ENCODE results near the gene TGOLN2.

DNA sequence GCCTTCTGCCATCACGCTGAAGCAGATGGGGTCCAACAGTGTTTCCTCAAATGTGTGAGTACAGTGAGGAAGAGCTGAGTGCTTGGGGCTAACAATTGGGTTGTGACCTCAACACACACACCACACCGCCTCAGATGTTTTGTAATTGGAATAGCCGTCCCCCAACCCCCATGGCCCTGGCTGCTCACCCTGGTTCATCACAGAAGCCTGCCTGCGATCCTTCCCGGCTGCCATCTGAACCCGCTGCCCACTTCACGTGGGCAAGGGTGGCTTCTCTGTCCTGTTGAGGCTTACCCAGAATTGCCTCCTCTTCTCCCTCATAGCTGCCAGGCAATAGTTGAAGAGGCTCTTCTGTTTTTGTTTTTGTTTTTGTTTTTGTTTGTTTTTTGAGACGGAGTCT is 44.1 kb downstream of the TGOLN2 start:
- no peak for TF ChIP-seq POLR2A (IDR thresholded peaks at IDR 0.05)
- TF ChIP-seq, protein P1, sequence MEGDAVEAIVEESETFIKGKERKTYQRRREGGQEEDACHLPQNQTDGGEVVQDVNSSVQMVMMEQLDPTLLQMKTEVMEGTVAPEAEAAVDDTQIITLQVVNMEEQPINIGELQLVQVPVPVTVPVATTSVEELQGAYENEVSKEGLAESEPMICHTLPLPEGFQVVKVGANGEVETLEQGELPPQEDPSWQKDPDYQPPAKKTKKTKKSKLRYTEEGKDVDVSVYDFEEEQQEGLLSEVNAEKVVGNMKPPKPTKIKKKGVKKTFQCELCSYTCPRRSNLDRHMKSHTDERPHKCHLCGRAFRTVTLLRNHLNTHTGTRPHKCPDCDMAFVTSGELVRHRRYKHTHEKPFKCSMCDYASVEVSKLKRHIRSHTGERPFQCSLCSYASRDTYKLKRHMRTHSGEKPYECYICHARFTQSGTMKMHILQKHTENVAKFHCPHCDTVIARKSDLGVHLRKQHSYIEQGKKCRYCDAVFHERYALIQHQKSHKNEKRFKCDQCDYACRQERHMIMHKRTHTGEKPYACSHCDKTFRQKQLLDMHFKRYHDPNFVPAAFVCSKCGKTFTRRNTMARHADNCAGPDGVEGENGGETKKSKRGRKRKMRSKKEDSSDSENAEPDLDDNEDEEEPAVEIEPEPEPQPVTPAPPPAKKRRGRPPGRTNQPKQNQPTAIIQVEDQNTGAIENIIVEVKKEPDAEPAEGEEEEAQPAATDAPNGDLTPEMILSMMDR (IDR thresholded peaks at IDR 0.05) = no peak

Measured in prostate gland (tissue), 2 donors.